Subcutaneous adipose tissue (tissue), 4 donors: Measurements from ENCODE around the gene P3H1. TPM values are rescaled to one million over a fixed set of nuclear protein-coding genes. Genes with fewer than 3 reads are reported as not detected.

ENCODE experiments used
- CTCF ChIP-seq: fragments of 450-650 bp; IDR thresholded peaks from one replicate; pipeline ENCODE4 v1.5.1; 2016; ENCODE audit warnings: low read depth, mild to moderate bottlenecking, control low read depth, antibody characterized with exemption, moderate library complexity
- total RNA-seq, 4 donors: library from RNA; depleted of rRNA; stranded (reverse); fragments of >200 nt; gene quantifications; one replicate each; pipeline ENCODE4 v1.1.0, GENCODE V29; 2016

P3H1 gene
- total RNA-seq, 4 donors from 2014 or later: 22.0 to 33.8 (median 33.0) TPM

GRCh38 chr1:42748461-42749410 lies 18.1 kb downstream of the P3H1 start:
- TF ChIP-seq CTCF: no peak

- TF ChIP-seq CTCF: no peak
Measured at GRCh38 chr1:42748021-42748420, 18.8 kb downstream of the P3H1 start.

- TF ChIP-seq CTCF: no peak
Measured at GRCh38 chr1:42747125-42747524, 19.7 kb downstream of the P3H1 start.

GRCh38 chr1:42746436-42747105 lies 20.3 kb downstream of the P3H1 start:
- no peak for TF ChIP-seq CTCF

GRCh38 chr1:42745851-42746250 lies 21.0 kb downstream of the P3H1 start:
- no peak for TF ChIP-seq CTCF

- TF ChIP-seq CTCF: no peak
Measured at GRCh38 chr1:42744148-42744413, 22.7 kb downstream of the P3H1 start.

GRCh38 chr1:42743317-42744147 lies 23.3 kb downstream of the P3H1 start:
- no peak for TF ChIP-seq CTCF
